H1 (cell line): ENCODE data around the gene RAB36.

Experiments used
- BCL11A ChIP-seq, 2 experiments: IDR thresholded peaks; one replicate each; pipeline ENCODE4 v1.6.1; 2011; ENCODE audit warnings: low read depth in 2 of 2, low read length in 2 of 2, mild to moderate bottlenecking in 2 of 2
- EZH2 ChIP-seq: fragments of 200-600 bp; sonication (generic); IDR thresholded peaks from 2 replicates; pipeline ENCODE4 v1.7.1; 2012; ENCODE audit warnings: low read depth, mild to moderate bottlenecking, moderate library complexity, low read length, inconsistent platforms; ENCODE audit not compliant: severe bottlenecking
- TF ChIP-seq, protein P1 (sequence below): IDR thresholded peaks from 2 replicates; pipeline ENCODE4 v1.6.1; 2012; ENCODE audit warnings: low read length, inconsistent platforms

GRCh38 chr22:23095733-23096342 lies 49.4 kb upstream of the RAB36 start:
- TF ChIP-seq EZH2 (no peak), BCL11A (IDR thresholded peaks at IDR 0.05; ENCODE audit: low read depth in 2 of 2, low read length in 2 of 2) (no peak)
- TF ChIP-seq, protein P1, sequence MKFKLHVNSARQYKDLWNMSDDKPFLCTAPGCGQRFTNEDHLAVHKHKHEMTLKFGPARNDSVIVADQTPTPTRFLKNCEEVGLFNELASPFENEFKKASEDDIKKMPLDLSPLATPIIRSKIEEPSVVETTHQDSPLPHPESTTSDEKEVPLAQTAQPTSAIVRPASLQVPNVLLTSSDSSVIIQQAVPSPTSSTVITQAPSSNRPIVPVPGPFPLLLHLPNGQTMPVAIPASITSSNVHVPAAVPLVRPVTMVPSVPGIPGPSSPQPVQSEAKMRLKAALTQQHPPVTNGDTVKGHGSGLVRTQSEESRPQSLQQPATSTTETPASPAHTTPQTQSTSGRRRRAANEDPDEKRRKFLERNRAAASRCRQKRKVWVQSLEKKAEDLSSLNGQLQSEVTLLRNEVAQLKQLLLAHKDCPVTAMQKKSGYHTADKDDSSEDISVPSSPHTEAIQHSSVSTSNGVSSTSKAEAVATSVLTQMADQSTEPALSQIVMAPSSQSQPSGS: no peak
